GM21515 (cell line): ENCODE data around the gene PRKAG3.
"Not testable (repeated sequence)": the region's sequence is repeated elsewhere in the genome, so short reads cannot be mapped to it uniquely, and the experiment has no call there.

Source experiments
- ATAC-seq: cut with Tn5 transposase; IDR thresholded peaks from one replicate; pipeline ENCODE4 v1.9.1; 2021; ENCODE audit not compliant: unreplicated experiment

Gene PRKAG3

GRCh38 chr2:218785103-218785502 is 46.5 kb downstream of the PRKAG3 start:
- ATAC-seq: no peak

- no peak for ATAC-seq
These were observed 47.9 kb downstream of the PRKAG3 start for GRCh38 chr2:218783688-218784087.

- ATAC-seq: no peak
These were observed 49.1 kb downstream of the PRKAG3 start for GRCh38 chr2:218782528-218782844.

- ATAC-seq: no peak
These were observed 49.7 kb downstream of the PRKAG3 start, which contains the start of gene CYP27A1 for GRCh38 chr2:218781691-218782527. TSS of gene CYP27A1 (plus strand) at chr2:218782147. CDS start at chr2:218782183, 36 bp downstream.

GRCh38 chr2:218780851-218781690 is 50.5 kb downstream of the PRKAG3 start:
- ATAC-seq: no peak

- ATAC-seq: no peak
These were observed 51.6 kb downstream of the PRKAG3 start for GRCh38 chr2:218780046-218780445.

- ATAC-seq: no peak
These were observed 54.2 kb downstream of the PRKAG3 start for GRCh38 chr2:218777276-218777990.

- ATAC-seq: no peak
These were observed 55.1 kb downstream of the PRKAG3 start for GRCh38 chr2:218776488-218776887.

- ATAC-seq: no peak
These were observed 57.7 kb downstream of the PRKAG3 start for GRCh38 chr2:218773881-218774280.

GRCh38 chr2:218772759-218773158 is 58.8 kb downstream of the PRKAG3 start:
- not testable (repeated sequence) for ATAC-seq
